ENCODE results near the gene CHCHD6. TPM values are rescaled to one million over a fixed set of nuclear protein-coding genes. Genes with fewer than 3 reads are reported as not detected.

The CHCHD6 gene
- total RNA-seq, 1 experiment from 2014 or later, result 45.9 TPM

DNA sequence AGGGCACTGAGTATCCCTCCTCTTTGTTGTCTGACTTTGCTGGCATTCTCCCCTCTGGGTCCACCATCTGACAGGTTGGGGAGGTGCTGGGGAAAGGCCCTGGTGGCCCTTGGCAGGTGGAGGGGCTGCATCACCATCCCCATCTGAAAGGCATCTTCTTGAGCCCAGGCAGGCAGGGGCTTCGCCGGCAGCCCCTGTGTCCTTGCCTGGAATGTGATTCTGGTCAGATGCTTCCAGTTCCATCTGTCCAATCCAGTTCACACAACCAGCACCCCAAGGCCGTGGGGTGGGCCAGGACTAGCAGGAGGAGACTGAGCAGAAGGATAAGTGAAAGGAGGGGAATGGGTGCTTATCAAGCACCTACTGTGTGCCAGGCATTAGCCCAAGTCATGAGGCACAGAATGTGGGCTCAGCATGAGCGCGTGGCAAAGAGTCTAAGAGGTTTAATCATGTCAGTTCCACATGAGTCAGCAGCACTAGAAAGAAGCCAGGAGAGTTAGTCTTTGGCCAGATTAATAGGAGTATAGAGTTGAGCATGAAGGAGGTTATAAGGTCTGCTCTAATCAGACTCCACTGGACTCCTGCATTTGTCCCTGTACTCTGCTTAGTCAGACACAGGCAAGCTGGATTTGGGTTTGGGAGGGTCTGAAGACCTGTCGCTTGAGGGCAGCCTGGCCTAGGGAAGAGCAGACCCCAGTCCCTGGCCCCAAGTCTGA, 38.7 kb upstream of the CHCHD6 start:
- peaks cover 79% of the 10 kb centered on the region for H3K27me3 Mint-ChIP-seq (ENCODE audit: unreplicated experiment)
- H3K4me3 Mint-ChIP-seq (ENCODE audit: low read depth, unreplicated experiment), result no peak overlapping the region
- no TSS peak for BruUV-seq (replicated peaks)
- peaks cover 2% of the 10 kb centered on the region for H3K9me3 Mint-ChIP-seq (ENCODE audit: low read depth, unreplicated experiment)
- CTCF ChIA-PET, result no interaction called here
- no peak overlapping the region for H3K27ac Mint-ChIP-seq (ENCODE audit: unreplicated experiment)
- no peaks in the 10 kb centered on the region for H3K4me1 Mint-ChIP-seq (ENCODE audit: low read depth, unreplicated experiment)
- H3K36me3 Mint-ChIP-seq (ENCODE audit: insufficient read depth, unreplicated experiment), result no peaks in the 10 kb centered on the region
- DNase-seq, result peak; percentile 0
- no peak for TF ChIP-seq CTCF (IDR thresholded peaks at IDR 0.05; ENCODE audit: unreplicated experiment)
- intact Hi-C loops (cut with micrococcal nuclease; ENCODE audit: unreplicated experiment), result no loop called here

DNA sequence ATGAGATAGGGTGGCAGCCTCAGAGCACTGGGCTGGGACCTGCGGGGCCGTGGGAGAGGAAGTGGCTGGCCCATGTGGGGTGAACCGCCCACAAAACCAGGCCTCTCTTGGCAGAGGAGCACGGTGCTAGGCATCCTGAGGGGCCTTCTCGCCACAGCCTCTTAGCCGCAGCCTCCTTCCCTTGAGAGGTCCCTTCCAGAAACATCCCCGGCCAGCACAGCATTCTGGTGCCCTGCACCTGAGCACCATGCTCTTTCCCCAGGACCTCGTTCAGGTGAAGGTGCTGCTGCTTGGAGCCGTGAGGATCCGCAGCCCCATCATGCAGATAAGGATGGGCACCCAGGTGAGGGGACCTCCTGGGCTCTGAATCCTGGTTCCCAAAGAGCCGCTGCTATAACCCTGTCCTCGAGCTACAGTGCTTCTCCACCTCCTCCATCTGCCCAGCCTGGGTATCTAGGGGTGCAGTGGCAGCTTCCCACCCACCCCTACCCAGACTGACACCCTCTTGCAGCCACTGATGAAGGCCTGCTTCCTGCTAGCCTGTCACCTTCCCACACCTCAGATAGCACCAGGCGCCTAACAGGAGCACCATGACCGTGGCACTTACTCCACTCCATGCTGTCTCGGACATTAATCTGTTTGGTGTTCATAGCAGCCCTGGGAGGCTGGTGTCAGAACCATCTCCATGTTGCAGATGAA, 37.9 kb upstream of the CHCHD6 start:
- peak; percentile 1 for DNase-seq
- Mint-ChIP-seq H3K9me3 (ENCODE audit: low read depth, unreplicated experiment) (peaks cover 2% of the 10 kb centered on the region), H3K27ac (ENCODE audit: unreplicated experiment) (no peak overlapping the region), H3K27me3 (ENCODE audit: unreplicated experiment) (peaks cover 72% of the 10 kb centered on the region), H3K4me1 (ENCODE audit: low read depth, unreplicated experiment) (no peaks in the 10 kb centered on the region), H3K4me3 (ENCODE audit: low read depth, unreplicated experiment) (no peak overlapping the region), H3K36me3 (ENCODE audit: insufficient read depth, unreplicated experiment) (no peaks in the 10 kb centered on the region)
- CTCF ChIA-PET, result no interaction called here
- intact Hi-C loops (cut with micrococcal nuclease; ENCODE audit: unreplicated experiment), result no loop called here
- TF ChIP-seq CTCF (IDR thresholded peaks at IDR 0.05; ENCODE audit: unreplicated experiment), result no peak
- BruUV-seq (replicated peaks), result no TSS peak

DNA sequence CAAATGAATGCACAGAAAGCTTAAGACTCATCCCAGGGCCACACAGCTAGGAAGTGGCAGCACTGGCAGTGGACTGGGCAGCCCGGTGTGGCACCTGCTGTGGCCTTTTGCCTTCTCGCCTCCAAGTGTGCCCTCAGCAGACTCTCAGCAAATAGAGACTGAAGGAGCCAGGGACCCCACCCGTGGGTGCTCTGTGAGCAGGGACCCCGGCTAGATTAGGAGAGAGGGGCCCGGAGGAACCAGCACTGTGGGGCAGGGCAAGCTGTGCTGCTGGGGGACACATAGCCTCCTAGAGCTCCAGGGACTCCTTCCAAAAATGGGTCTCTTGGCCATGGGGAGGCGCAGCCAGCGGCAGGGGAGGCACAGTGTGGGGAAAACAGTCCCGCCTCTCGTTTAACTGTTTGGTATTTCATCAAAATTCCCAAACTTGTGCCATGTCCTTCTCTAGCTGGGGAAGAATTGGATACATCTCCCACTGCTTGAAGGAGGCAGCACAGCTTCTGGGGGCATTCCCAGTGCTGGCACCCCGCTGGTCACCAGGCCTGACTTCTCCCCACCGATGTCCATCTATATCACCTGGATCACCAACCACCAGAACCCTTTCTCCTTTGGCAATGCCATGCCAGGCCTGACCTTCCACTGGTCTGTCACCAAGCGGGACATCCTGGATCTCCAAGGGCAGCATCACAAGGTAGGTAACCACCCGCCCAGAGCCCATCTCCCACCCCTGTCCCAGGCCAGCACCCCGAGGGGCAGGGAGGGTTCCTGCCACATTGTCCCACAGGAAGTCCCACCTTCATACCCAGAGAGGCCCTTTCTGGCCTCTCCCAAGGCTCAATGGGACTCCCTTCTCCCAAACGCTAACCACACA, 37.1 kb upstream of the CHCHD6 start:
- Mint-ChIP-seq H3K9me3 (ENCODE audit: low read depth, unreplicated experiment) (no peaks in the 10 kb centered on the region), H3K4me3 (ENCODE audit: low read depth, unreplicated experiment) (no peak overlapping the region), H3K4me1 (ENCODE audit: low read depth, unreplicated experiment) (no peaks in the 10 kb centered on the region), H3K36me3 (ENCODE audit: insufficient read depth, unreplicated experiment) (no peaks in the 10 kb centered on the region), H3K27ac (ENCODE audit: unreplicated experiment) (no peak overlapping the region), H3K27me3 (ENCODE audit: unreplicated experiment) (peaks cover 64% of the 10 kb centered on the region)
- DNase-seq, result peak; percentile 1
- no TSS peak for BruUV-seq (replicated peaks)
- CTCF ChIA-PET, result no interaction called here
- intact Hi-C loops (cut with micrococcal nuclease; ENCODE audit: unreplicated experiment), result no loop called here
- no peak for TF ChIP-seq CTCF (IDR thresholded peaks at IDR 0.05; ENCODE audit: unreplicated experiment)

DNA sequence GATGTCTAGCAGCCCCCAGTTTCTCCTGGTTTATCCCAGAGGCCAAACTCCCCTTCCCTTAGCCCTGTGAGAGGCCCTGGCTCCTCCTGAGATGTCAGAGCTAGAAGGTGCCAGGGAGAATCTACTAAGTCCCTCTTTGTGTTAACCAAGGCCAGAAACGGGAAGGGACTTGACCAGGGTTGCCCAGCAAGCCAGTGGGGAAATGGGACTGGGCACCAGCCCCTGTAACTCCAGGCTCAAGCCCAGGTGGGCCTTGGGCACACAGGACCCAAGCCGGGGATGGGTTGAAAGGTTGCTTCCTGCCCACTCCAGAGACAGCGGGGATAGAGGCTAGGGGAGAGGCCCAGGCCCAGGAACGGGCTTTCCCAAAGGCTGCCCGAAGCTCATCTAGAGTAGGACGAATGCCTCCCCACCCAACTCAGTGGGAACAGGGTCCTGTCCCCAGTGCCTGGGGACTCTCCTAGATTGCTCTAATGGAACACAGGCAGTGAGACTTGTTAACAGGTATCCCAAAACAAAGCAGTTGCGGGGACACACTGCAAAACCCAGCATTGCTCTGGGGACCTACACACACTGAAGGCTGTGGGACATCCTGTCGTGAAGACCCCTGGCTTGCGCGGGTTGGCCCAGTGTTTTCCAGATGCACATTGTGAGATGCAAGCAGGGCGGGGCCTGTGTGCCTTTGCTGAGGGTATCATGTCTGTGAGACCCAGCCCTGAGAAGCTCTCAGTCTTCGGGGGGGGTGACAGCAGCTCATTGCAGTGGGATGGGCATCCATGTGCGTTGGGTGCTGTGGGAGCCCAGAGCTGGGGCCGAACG, 36.2 kb upstream of the CHCHD6 start:
- no TSS peak for BruUV-seq (replicated peaks)
- Mint-ChIP-seq H3K27me3 (ENCODE audit: unreplicated experiment) (peaks cover 54% of the 10 kb centered on the region), H3K4me3 (ENCODE audit: low read depth, unreplicated experiment) (no peak overlapping the region), H3K27ac (ENCODE audit: unreplicated experiment) (no peak overlapping the region), H3K36me3 (ENCODE audit: insufficient read depth, unreplicated experiment) (no peaks in the 10 kb centered on the region), H3K4me1 (ENCODE audit: low read depth, unreplicated experiment) (no peaks in the 10 kb centered on the region), H3K9me3 (ENCODE audit: low read depth, unreplicated experiment) (no peaks in the 10 kb centered on the region)
- TF ChIP-seq CTCF (IDR thresholded peaks at IDR 0.05; ENCODE audit: unreplicated experiment), result no peak
- intact Hi-C loops (cut with micrococcal nuclease; ENCODE audit: unreplicated experiment), result no loop called here
- CTCF ChIA-PET, result no interaction called here
- peak; percentile 0 for DNase-seq
